Panc1 (cell line): ENCODE data around the gene HOXC11.

Experiments
- CTCF ChIP-seq: fragments of 450-650 bp; IDR thresholded peaks from 2 replicates; pipeline ENCODE4 v1.5.1; 2017; ENCODE audit warnings: mild to moderate bottlenecking
- POLR2AphosphoS5 ChIP-seq: IDR thresholded peaks from 2 replicates; pipeline ENCODE4 v1.6.1; 2012; ENCODE audit warnings: mild to moderate bottlenecking, low read depth, low read length, moderate library complexity
- REST ChIP-seq, 2 experiments: IDR thresholded peaks; 2 replicates each; pipeline ENCODE4 v1.6.1; 2011 to 2012; ENCODE audit warnings: low read depth in 2 of 2, control low read depth in 1 of 2, low read length in 1 of 2, mild to moderate bottlenecking in 1 of 2, moderate library complexity in 1 of 2; ENCODE audit not compliant: insufficient read depth in 1 of 2
- SIN3A ChIP-seq: IDR thresholded peaks from 2 replicates; pipeline ENCODE4 v1.6.1; 2012; ENCODE audit warnings: low read depth, mild to moderate bottlenecking, low read length, moderate library complexity, borderline replicate concordance; ENCODE audit not compliant: insufficient read depth
- TCF7L2 ChIP-seq: IDR thresholded peaks from 2 replicates; pipeline ENCODE4 v1.6.1; 2011; ENCODE audit warnings: mild to moderate bottlenecking, low read depth, low read length, inconsistent platforms

GRCh38 chr12:53955776-53956250 is 17.1 kb upstream of the HOXC11 start:
- TF ChIP-seq TCF7L2 = no peak
- no peak for TF ChIP-seq CTCF
- no peak for TF ChIP-seq REST (IDR thresholded peaks at IDR 0.05; ENCODE audit: insufficient read depth in 1 of 2, low read depth in 2 of 2, low read length in 1 of 2)
- TF ChIP-seq POLR2AphosphoS5 = no peak
- no peak for TF ChIP-seq SIN3A
